ENCODE results near the gene GRK6.

DNA sequence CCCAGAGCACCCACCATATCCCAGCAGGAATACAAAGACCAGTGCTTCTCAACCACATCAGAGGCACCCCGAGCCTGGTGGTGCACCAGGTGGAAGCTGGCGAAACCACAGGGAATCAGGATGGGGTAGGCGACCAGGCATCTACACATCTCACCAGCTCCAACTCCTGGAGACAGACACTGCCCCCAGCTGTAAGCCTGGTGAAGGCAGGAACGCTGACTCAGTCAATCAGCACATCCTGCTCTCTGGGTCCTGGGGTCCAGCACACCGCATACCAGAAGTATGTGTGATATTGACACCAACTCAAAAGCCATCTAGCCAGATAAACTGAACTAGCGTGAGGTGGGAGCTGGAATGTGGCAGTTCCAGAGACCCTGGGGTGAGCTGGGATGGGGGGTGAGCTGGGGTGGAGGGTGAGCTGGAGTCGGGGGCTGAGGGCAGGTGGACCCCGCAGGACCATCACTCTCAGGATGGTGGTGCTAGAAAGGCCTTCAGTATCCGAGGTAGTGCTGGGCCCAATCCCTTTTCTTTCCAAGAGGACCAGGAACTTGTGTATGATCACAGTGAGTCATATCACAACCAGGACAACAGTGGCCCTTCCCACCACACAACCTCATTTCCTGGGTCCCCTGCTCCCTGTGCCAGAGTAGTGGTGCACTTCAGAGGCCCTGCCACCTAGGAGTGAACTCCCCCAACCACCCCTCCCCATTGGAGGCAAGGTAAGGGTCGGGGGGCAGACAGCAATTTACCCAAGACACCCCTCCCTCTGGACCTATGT is 44.5 kb downstream of the GRK6 start:
- TF ChIP-seq, protein P1, sequence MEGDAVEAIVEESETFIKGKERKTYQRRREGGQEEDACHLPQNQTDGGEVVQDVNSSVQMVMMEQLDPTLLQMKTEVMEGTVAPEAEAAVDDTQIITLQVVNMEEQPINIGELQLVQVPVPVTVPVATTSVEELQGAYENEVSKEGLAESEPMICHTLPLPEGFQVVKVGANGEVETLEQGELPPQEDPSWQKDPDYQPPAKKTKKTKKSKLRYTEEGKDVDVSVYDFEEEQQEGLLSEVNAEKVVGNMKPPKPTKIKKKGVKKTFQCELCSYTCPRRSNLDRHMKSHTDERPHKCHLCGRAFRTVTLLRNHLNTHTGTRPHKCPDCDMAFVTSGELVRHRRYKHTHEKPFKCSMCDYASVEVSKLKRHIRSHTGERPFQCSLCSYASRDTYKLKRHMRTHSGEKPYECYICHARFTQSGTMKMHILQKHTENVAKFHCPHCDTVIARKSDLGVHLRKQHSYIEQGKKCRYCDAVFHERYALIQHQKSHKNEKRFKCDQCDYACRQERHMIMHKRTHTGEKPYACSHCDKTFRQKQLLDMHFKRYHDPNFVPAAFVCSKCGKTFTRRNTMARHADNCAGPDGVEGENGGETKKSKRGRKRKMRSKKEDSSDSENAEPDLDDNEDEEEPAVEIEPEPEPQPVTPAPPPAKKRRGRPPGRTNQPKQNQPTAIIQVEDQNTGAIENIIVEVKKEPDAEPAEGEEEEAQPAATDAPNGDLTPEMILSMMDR (IDR thresholded peaks at IDR 0.05), result no peak
- no peak for TF ChIP-seq POLR2A (IDR thresholded peaks at IDR 0.05)
